HG02571 (cell line): ENCODE measurements around the gene OR9Q1.
"Not testable (repeated sequence)": the region's sequence is repeated elsewhere in the genome, so short reads cannot be mapped to it uniquely, and the experiment has no call there.

Source experiments
- ATAC-seq: cut with Tn5 transposase; IDR thresholded peaks from one replicate; pipeline ENCODE4 v1.9.1; 2021; ENCODE audit warnings: mild to moderate bottlenecking, moderate library complexity; ENCODE audit not compliant: unreplicated experiment

Gene OR9Q1

GRCh38 chr11:58023435-58023931 lies at the start of gene OR9Q1:
Gene OR9Q1, plus strand, starts transcription at chr11:58023881. Its CDS starts 155,564 bp downstream, at chr11:58179445.
- ATAC-seq = no peak

- ATAC-seq = no peak
Measured at GRCh38 chr11:57974132-57974531, 49.5 kb upstream of the OR9Q1 start.

GRCh38 chr11:57974848-57975601 lies 48.7 kb upstream of the OR9Q1 start:
- no peak for ATAC-seq

GRCh38 chr11:57977709-57978108 lies 46.0 kb upstream of the OR9Q1 start:
- no peak for ATAC-seq

- no peak for ATAC-seq
Measured at GRCh38 chr11:57978686-57979531, 44.8 kb upstream of the OR9Q1 start.

- ATAC-seq = no peak
Measured at GRCh38 chr11:57979532-57980079, 44.1 kb upstream of the OR9Q1 start.

GRCh38 chr11:57980201-57980600 lies 43.5 kb upstream of the OR9Q1 start:
- no peak for ATAC-seq

GRCh38 chr11:57981536-57981935 lies 42.1 kb upstream of the OR9Q1 start:
- no peak for ATAC-seq

- ATAC-seq = no peak
Measured at GRCh38 chr11:57982776-57983175, 40.9 kb upstream of the OR9Q1 start.

GRCh38 chr11:57983191-57983590 lies 40.5 kb upstream of the OR9Q1 start:
- ATAC-seq = no peak

GRCh38 chr11:57999523-57999922 lies 24.2 kb upstream of the OR9Q1 start:
- not testable (repeated sequence) for ATAC-seq

- not testable (repeated sequence) for ATAC-seq
Measured at GRCh38 chr11:58000021-58000420, 23.7 kb upstream of the OR9Q1 start.

GRCh38 chr11:58000699-58001098 lies 23.0 kb upstream of the OR9Q1 start:
- ATAC-seq = no peak

- no peak for ATAC-seq
Measured at GRCh38 chr11:58003036-58003435, 20.6 kb upstream of the OR9Q1 start.

- no peak for ATAC-seq
Measured at GRCh38 chr11:58003591-58003990, 20.1 kb upstream of the OR9Q1 start.

GRCh38 chr11:58004664-58005063 lies 19.0 kb upstream of the OR9Q1 start:
- no peak for ATAC-seq

- no peak for ATAC-seq
Measured at GRCh38 chr11:58006940-58007339, 16.7 kb upstream of the OR9Q1 start.

- ATAC-seq = no peak
Measured at GRCh38 chr11:58011771-58012170, 11.9 kb upstream of the OR9Q1 start.

GRCh38 chr11:58024601-58025091 lies 965 bp downstream of the OR9Q1 start:
- no peak for ATAC-seq

GRCh38 chr11:58027341-58027740 lies 3.7 kb downstream of the OR9Q1 start:
- no peak for ATAC-seq

- no peak for ATAC-seq
Measured at GRCh38 chr11:58028687-58029411, 5.2 kb downstream of the OR9Q1 start.
